Effector CD4-positive, alpha-beta T cell (primary cell): ENCODE results near the gene JPT2.

ENCODE experiments used
- DNase-seq: peaks from one replicate; pipeline ENCODE4 v3.0.0-alpha.2; 2020

JPT2 gene

DNA sequence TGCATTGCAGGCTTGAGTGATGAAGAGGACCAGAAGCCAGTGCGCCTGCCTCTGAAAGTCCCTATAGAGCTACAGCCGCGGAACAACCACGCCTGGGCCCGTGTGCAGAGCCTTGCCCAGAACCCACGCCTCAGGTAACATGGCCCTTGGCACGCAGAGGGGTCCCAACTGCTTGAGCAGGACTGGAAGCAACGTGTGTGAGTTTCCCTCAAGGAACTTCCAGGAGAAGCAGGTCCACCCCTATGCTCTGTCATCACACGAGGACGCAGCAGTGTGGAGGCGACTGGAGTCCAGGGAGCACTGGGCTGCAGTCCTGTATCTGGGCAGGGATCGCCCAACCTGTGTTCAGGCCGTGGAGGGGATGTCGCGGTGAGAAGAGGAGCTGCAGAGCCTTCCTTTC is 25.1 kb upstream of the JPT2 start:
- DNase-seq, result no peak

DNA sequence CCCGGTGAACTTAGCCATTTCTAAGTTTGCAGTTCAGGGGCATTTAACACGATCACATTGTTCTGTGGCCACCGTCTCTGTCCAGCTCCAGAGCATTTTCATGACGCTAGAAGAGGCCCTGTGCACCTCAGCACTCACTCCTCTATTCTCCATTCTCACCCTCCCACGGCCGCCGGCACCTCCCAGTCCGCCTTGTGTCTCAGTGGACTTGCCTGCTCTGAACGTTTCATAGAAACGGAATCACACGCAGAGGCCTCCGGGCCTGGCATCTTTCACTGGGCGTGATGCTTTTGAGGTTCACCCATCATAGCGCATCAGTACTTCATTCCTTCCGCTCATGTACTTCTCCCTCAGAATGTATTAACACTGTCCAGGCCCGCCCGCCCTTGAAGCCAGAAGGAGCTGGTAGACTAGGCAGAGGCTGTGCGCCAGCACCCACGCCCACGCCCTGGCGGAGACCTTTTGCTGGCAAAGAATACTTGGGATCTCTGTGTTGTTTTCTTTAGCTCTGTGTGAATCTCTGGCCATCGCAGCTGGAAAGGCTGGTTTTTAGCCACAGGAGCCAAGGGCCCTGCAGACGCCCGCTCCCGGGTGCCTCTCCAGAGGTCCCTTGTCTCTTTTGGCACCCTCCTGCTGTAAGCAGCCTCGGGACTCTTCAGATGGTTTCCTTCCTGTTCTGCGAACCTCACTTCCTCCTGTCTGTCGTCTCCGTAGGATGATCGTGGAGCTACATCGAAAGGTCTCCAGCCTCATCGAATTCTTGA is 23.4 kb upstream of the JPT2 start:
- no peak for DNase-seq

DNA sequence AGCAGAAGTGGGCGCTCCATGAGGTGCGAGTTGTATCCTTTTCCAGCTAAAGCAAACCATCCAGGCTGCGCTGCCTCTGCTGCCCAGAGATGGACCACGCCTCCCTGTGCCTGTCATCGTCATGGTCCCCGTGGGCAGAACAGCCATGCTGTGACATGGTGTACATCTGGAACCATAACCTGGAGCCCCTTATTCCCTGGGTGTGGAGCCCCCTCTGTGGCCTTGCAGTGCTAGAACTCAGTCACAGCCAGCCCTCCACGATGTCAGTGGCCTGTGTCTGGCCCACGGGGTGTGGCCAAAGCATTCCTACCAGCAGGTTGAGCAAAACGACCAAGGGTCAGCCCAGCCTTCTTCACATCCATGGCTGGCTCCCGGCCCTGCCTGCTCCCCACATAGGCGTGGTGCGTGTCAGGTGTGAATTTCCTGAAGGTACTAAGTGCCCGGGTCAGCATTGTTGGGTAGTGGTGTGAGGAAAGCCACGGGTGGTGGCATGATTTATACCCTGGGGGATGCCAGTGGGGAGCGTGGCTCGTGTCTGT is 22.7 kb upstream of the JPT2 start:
- no peak for DNase-seq

- DNase-seq, result no peak
Observed at GRCh38 chr16:1655909-1656807, 21.9 kb upstream of the JPT2 start.

DNA sequence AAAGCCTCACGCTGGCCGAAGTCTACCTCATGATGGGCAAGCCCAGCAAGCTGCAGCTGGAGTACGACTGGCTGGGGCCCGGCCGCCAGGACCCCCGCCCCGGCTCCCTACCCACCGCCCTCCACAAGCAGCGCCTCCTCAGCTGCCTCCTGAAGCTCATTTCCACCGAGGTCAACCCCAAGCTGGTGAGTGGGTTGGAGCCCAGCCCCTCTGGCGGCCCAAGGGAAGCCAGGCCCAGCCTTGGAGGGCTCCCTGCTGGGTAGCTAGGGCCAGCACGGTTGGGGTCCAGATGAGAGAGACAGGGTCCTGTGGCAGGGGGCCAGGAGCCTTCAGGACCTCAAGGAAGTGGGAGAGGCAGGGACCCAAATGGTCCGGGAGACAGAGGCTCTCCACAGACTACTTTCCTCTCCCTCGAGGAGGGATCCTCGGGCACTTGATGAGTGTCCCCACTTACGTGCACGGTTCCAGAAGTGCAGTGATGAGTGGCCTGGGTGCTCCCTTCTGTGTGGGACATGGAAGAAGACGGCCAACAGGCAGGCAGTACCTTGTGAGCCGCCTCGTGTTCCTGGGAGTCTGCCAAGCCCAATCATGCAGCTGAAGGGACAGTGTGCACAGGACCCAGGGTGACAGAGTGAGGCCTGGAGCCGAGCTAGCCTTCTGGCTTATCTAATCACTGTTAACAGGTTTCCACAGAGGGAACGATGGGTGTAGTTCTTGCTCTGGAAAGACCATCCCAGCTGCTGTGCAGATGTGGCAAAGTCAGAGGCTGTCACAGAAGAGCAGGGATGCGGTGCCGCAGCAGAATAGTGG is 21.1 kb upstream of the JPT2 start:
- no peak for DNase-seq

DNA sequence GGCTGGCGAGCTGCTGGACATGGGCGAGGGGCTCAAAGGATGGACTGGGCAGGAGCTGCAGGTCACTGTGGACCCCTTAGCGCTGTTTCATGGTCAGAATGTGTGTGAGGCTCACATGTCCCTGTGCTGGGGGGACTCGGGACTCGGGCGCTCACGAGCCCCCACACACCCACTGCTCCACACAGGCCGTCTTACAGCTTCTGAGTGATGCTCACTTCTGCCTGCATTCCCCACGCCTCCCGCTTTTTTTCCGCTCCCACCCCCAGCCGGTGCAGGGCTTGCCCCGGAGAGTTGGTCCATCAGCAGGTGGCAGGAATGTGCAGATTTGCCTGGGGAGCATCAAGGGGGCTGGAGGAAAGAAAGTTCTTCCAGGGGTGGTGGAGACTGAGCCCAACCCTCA is 20.2 kb upstream of the JPT2 start:
- DNase-seq, result no peak

DNA sequence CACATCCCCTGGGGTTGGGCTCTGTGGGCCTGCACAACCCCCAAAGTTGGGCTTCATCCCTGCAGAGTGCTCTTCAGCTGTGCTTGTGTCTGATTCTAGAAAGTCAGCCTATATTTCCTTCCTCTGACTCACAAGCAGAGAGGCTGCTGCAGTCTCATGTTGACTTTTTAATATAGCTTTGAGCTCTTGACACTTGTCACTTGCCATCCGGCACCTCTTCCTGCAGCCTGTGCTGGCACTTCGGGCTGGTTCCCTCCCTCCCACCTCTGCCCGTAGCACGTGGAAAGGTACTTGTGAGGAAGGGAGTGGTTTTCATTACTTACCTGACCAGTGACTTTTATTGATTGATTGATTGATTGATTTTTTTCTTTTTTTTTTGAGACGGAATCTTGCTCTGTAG is 19.0 kb upstream of the JPT2 start:
- DNase-seq, result no peak

DNA sequence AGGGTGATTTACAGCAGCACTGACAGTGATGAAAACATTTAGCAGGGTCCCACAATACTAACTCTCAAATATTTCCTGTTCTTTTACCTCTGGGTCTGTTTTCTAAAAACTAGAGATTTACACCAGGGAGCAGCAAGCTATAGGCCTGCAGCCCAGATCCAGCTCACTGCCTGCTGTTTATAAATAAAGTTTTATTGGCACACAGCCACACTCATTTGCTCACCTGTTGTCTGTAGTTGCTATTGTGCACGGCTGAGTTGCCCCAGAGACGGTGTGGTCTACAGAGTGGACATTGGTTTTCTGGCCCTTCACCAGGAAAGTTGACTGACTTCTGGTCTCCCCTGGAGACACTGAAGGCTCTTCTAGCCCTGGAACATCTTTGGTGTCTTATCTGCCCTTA is 16.3 kb upstream of the JPT2 start:
- no peak for DNase-seq

GRCh38 chr16:1662543-1662942 is 15.5 kb upstream of the JPT2 start:
- no peak for DNase-seq

GRCh38 chr16:1665829-1666228 is 12.2 kb upstream of the JPT2 start:
- DNase-seq, result no peak

GRCh38 chr16:1666316-1666715 is 11.8 kb upstream of the JPT2 start:
- DNase-seq, result no peak

- DNase-seq, result no peak
Observed at GRCh38 chr16:1667271-1667670, 10.8 kb upstream of the JPT2 start.

DNA sequence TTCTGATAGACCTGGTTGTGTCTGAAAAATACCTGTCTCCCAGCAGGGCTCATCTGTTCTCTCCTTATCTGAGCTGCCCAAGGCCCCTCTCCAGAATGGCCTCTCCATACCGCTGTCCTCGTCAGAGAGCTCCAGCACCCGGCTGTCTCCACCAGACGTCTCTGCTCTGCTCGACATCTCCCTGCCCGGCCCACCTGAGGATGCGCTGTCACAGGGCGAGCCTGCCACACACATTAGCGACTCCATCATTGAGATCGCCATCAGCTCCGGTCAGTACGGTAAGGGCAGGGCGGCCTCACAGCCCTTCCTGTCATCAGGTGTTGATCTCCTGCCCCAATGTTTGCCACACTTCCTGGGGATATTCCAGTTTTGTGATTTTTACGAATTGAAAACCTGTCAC is 10.2 kb upstream of the JPT2 start:
- DNase-seq, result no peak

GRCh38 chr16:1668612-1669319 is 9.3 kb upstream of the JPT2 start:
- no peak for DNase-seq

GRCh38 chr16:1669698-1670097 is 8.4 kb upstream of the JPT2 start:
- no peak for DNase-seq

- no peak for DNase-seq
Observed at GRCh38 chr16:1670371-1670770, 7.7 kb upstream of the JPT2 start.

- DNase-seq, result no peak
Observed at GRCh38 chr16:1670866-1671265, 7.2 kb upstream of the JPT2 start.

DNA sequence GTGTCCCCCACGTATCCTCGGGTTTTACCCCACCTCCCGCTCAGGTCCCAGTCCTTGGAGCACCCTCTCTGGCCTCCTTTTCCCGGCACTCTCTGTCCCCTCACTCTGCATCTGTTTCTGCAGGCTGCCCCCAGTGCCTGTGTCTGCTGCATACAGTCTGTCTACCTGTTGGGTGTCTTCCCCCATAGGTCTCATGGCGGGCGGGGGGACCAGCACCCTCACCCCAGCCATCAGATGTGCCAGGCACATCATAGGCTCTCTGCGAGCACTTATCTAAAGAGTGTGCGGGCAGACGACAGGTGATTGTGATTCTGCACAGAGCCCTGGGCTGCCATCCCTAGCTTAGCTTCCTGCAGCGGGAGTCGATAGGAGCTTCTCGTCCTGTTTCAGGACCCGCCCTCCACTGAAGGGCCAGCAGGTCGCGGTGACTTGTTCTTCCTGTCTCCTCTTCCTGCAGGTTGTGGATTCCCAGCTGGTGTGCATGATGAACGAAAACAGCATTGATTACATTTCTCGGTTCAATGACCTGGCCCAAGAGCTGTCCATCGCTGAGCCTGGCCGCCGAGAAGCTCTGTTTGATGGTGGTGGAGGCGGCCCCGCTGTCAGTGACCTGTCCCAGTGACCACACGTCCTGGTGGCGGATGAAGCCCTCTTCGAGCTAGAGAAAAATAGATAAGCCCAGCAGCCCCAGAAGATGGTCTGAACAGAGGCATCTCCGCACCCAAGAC is 4.5 kb upstream of the JPT2 start:
- no peak for DNase-seq

GRCh38 chr16:1674306-1674705 is 3.8 kb upstream of the JPT2 start:
- DNase-seq, result no peak

GRCh38 chr16:1674751-1675664 is 3.1 kb upstream of the JPT2 start:
- no peak for DNase-seq

DNA sequence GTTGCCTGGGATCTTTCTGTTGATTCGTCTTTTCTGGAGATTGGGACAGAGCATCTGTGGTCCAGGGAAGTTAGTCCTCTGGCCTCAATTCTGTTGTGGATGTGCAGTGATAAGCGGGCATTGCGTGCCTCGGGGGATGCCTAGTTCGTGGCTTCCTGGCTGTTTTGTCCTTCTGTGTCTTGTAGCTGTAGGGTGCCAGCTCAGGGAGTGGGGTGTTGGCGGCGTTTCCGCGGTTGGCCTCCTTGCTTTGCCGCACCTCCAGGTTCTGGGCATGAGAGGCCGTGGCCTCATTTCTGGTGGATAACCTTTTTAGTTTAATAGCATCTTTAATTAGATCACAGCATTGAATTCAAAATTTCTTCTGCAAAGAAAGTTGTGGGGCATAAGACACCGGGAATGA is 1.4 kb upstream of the JPT2 start:
- DNase-seq, result no peak
